ENCODE measurements around the gene CDH22. TPM values are rescaled to one million over a fixed set of nuclear protein-coding genes. Genes with fewer than 3 reads are reported as not detected.

Gene CDH22
- total and polyA plus RNA-seq, 9 of the 15 experiments (the other 6 are each of a cell fraction or from before 2014, with no cell fraction given), result 0.07 to 0.08 TPM; not detected in 7

GRCh38 chr20:46312075-46312944, 4.0 kb upstream of the CDH22 start (continued):
- TF ChIP-seq HDAC8 (tag; IDR thresholded peaks at IDR 0.05) (no peak), CEBPZ (IDR thresholded peaks at IDR 0.05; ENCODE audit: borderline replicate concordance, low read depth, low read length) (no peak), NRF1 (conservative IDR thresholded peaks at IDR 0.05 in 1 of 2, IDR thresholded peaks at IDR 0.05 in 1 of 2) (peak; percentile 35 to 44; a peak in 1 of 4 replicates), FOS (IDR thresholded peaks at IDR 0.05; ENCODE audit: extremely low read depth, insufficient read length) (no peak), ZNF232 (CRISPR knock-in tag; IDR thresholded peaks at IDR 0.05) (no peak), ZZZ3 (IDR thresholded peaks at IDR 0.05) (no peak), ZNF507 (tag; conservative IDR thresholded peaks at IDR 0.05) (no peak), BRD4 (IDR thresholded peaks at IDR 0.05) (no peak), PRMT5 (CRISPR knock-in tag; IDR thresholded peaks at IDR 0.05) (no peak), FOXP4 (CRISPR knock-in tag; IDR thresholded peaks at IDR 0.05; ENCODE audit: borderline replicate concordance) (no peak), MCM2 (IDR thresholded peaks at IDR 0.05; ENCODE audit: low read depth) (no peak), NR4A1 (CRISPR knock-in tag; IDR thresholded peaks at IDR 0.05) (no peak), NR4A1 (tag; IDR thresholded peaks at IDR 0.05) (no peak), EGR1 (conservative IDR thresholded peaks at IDR 0.05) (no peak), PHB2 (IDR thresholded peaks at IDR 0.05; ENCODE audit: low read depth) (no peak), PREB (CRISPR knock-in tag; IDR thresholded peaks at IDR 0.05) (no peak), ZNF699 (CRISPR knock-in tag; IDR thresholded peaks at IDR 0.05; ENCODE audit: insufficient replicate concordance) (no peak), ZNF586 (CRISPR knock-in tag; conservative IDR thresholded peaks at IDR 0.05) (no peak)
